HCT116 (cell line): ENCODE data around the gene SUMO1. TPM values are rescaled to one million over a fixed set of nuclear protein-coding genes. Genes with fewer than 3 reads are reported as not detected.
"Not testable (repeated sequence)": the region's sequence is repeated elsewhere in the genome, so short reads cannot be mapped to it uniquely, and the experiment has no call there.

Source experiments
- ATAC-seq: fragments of 200-7000 bp; cut with Tn5 transposase; 2 replicates; pipeline ENCODE4 v1.9.1; 2020; ENCODE audit warnings: mild to moderate bottlenecking, moderate library complexity
- BruUV-seq: library from RNA; stranded (reverse); fragments of 400-500 nt; replicated peaks from 2 replicates; lab custom pipeline; 2021; lab: Mats Ljungman, UMichigan
- CTCF ChIA-PET: fragments of 300-600 bp; sonication (Branson Sonifier 250); formaldehyde crosslinking; loops from one replicate; lab custom pipeline; 2021; ENCODE audit warnings: antibody characterized with exemption; lab: Charles Lee
- POLR2A ChIA-PET: fragments of 300-600, 350-600 bp; sonication (Branson Sonifier 250); formaldehyde crosslinking; loops from one replicate; lab custom pipeline; 2021; ENCODE audit warnings: antibody characterized with exemption; lab: Charles Lee
- RAD21 ChIA-PET, 2 experiments: fragments of 300-600 bp; sonication (Branson Sonifier 250); formaldehyde crosslinking; loops; one replicate each; lab custom pipeline; 2023; ENCODE audit warnings: low total read pairs in 2 of 2; ENCODE audit not compliant: uncharacterized antibody in 2 of 2, unreplicated experiment in 2 of 2, low non-redundant PET in 1 of 2; lab: Charles Lee
- DNase-seq: peaks from one replicate; pipeline ENCODE4 v3.0.0-alpha.2; 2010; ENCODE audit warnings: low read depth, low spot score
- H2AFZ ChIP-seq: fragments of 200-600 bp; shearing (Covaris generic), sonication (generic); 2 replicates; pipeline ENCODE4 v1.6.1; 2017; ENCODE audit warnings: low read depth, mixed run types, mixed read lengths, antibody characterized with exemption, low read length; ENCODE audit not compliant: poor library complexity, severe bottlenecking
- H3K27ac ChIP-seq: 2 replicates; pipeline ENCODE4 v1.5.1; 2012; ENCODE audit warnings: low read depth, low read length
- H3K27me3 ChIP-seq: fragments of 200-600 bp; sonication (generic); 2 replicates; pipeline ENCODE4 v1.6.1; 2016; ENCODE audit warnings: mixed run types, low read length, mixed read lengths; ENCODE audit not compliant: insufficient read depth
- H3K36me3 ChIP-seq, 2 experiments: fragments of 200-500 bp in 1 of 2; fragments of 200-600 bp in 1 of 2; sonication (Bioruptor generic) in 1 of 2; sonication (generic) in 1 of 2; 2 replicates each; pipeline versions ENCODE4 v1.5.1 to v1.6.1; 2014 to 2016; ENCODE audit warnings: low read length in 2 of 2, inconsistent platforms in 1 of 2, mixed read lengths in 1 of 2, mixed run types in 1 of 2; ENCODE audit not compliant: insufficient read depth in 2 of 2, control insufficient read depth in 1 of 2
- H3K4me1 ChIP-seq, 2 experiments: fragments of 200-600 bp in 1 of 2; sonication (generic) in 1 of 2; 2 replicates each; pipeline versions ENCODE4 v1.5.1 to v1.6.1; 2012 to 2017; ENCODE audit warnings: low read length in 2 of 2, inconsistent platforms in 1 of 2, mild to moderate bottlenecking in 1 of 2, mixed read lengths in 1 of 2, mixed run types in 1 of 2, moderate library complexity in 1 of 2; ENCODE audit not compliant: insufficient read depth in 2 of 2, control insufficient read depth in 1 of 2
- H3K4me2 ChIP-seq: fragments of 200-600 bp; sonication (generic); 2 replicates; pipeline ENCODE4 v1.6.1; 2017; ENCODE audit warnings: mixed run types, low read length, mixed read lengths
- H3K4me3 ChIP-seq, 2 experiments: fragments of 200-600 bp in 1 of 2; sonication (generic) in 1 of 2; replicated peaks in 1 of 2; 2 replicates each; pipeline ENCODE4 v1.5.1; 2011 to 2016; ENCODE audit warnings: low read length in 2 of 2, control low read depth in 1 of 2, low read depth in 1 of 2, mild to moderate bottlenecking in 1 of 2, mixed read lengths in 1 of 2, mixed run types in 1 of 2
- H3K79me2 ChIP-seq: fragments of 200-600 bp; sonication (generic); 2 replicates; pipeline ENCODE4 v1.6.1; 2017; ENCODE audit warnings: mild to moderate bottlenecking, mixed run types, low read length, moderate library complexity, mixed read lengths; ENCODE audit not compliant: insufficient read depth
- H3K9ac ChIP-seq: fragments of 200-600 bp; sonication (generic); 2 replicates; pipeline ENCODE4 v1.6.1; 2016; ENCODE audit warnings: low read length, mixed read lengths
- H3K9me2 ChIP-seq: fragments of 200-600 bp; sonication (generic), shearing (Covaris generic); 2 replicates; pipeline ENCODE4 v1.6.1; 2017; ENCODE audit warnings: mixed run types, mild to moderate bottlenecking, moderate library complexity; ENCODE audit not compliant: insufficient read depth
- H3K9me3 ChIP-seq, 2 experiments: fragments of 200-500 bp in 1 of 2; fragments of 200-600 bp in 1 of 2; sonication (Bioruptor generic) in 1 of 2; sonication (generic) in 1 of 2; 2 replicates each; pipeline ENCODE4 v1.6.1; 2014 to 2017; ENCODE audit warnings: low read length in 2 of 2, mixed read lengths in 2 of 2, inconsistent platforms in 1 of 2, low read depth in 1 of 2, mild to moderate bottlenecking in 1 of 2, mixed run types in 1 of 2, moderate library complexity in 1 of 2; ENCODE audit not compliant: control insufficient read depth in 1 of 2, insufficient read depth in 1 of 2
- H4K20me1 ChIP-seq: fragments of 200-600 bp; sonication (generic), shearing (Covaris generic); 2 replicates; pipeline ENCODE4 v1.6.1; 2017; ENCODE audit warnings: mixed run types, mild to moderate bottlenecking, moderate library complexity; ENCODE audit not compliant: insufficient read depth
- EGR1 ChIP-seq: IDR thresholded peaks from 2 replicates; pipeline ENCODE4 v1.6.1; 2012; ENCODE audit warnings: low read depth
- EZH2 ChIP-seq: fragments of 200-600 bp; sonication (generic); IDR thresholded peaks from 2 replicates; pipeline ENCODE4 v1.6.1; 2017; ENCODE audit warnings: antibody characterized with exemption, mixed run types
- FOSL1 ChIP-seq: IDR thresholded peaks from 2 replicates; pipeline ENCODE4 v1.6.1; 2012; ENCODE audit warnings: low read depth
- intact Hi-C: fragments of 100-400 bp; cut with micrococcal nuclease; formaldehyde crosslinking; loops from 2 replicates; pipeline ENCODE4 v1.10.0; 2022
- total RNA-seq: library from RNA; stranded (reverse); gene quantifications from one replicate; pipeline ENCODE4 v1.2.1, GENCODE V29; 2021; ENCODE audit not compliant: unreplicated experiment

Gene SUMO1
- total RNA-seq, 1 experiment from 2014 or later: 130 TPM

DNA sequence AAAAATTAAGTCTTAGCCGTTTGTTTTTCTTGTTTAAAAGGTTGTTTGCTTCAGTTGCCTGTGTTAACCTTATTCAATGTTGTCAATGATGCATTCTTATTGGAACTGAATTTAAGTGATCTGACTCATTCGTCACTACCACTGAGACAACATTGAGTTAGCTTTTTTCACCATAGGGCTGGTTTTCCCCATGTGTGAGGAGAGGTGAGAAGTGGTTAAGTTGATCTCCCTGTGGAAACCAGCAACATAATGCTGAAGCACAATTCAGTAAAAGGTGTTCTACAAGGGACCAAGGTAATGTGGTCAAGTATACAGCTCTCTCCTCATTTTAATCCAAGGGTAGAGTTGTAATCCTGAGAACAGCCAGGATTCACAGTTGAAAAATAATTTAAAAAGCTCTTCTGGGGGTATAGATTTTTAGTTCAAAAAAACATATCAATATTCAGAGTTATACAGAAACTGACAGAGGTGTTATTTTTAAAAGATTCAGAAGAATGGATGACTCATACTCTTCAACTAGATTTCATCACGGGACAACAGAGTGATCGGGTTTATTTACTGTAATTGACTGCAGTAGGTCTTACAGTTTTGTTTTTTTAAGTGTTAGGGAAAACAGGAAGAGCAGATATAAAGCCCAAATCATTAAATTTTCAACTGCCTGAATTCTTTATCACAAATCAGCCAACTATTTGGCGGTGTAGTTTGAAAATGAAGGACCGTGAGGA, 39.8 kb upstream of the SUMO1 start:
- peaks cover 56% of the 10 kb centered on the region; the same call in 1 of the 2 replicates for H4K20me1 ChIP-seq
- BruUV-seq: TSS peak; percentile 8
- POLR2A ChIA-PET: interaction anchor here (0.6 kb wide), 1 partner anchor 81 kb away, joined by 3 read pairs; no protein-coding TSS in a partner anchor

GRCh38 chr2:202276078-202276720, 37.8 kb upstream of the SUMO1 start:
- H3K4me2 ChIP-seq, BruUV-seq, DNase-seq, intact Hi-C loops, H3K4me1 ChIP-seq, H3K9me2 ChIP-seq, H3K9ac ChIP-seq, RAD21 ChIA-PET, H3K27ac ChIP-seq, CTCF ChIA-PET, H3K9me3 ChIP-seq, H3K27me3 ChIP-seq, H2AFZ ChIP-seq, ATAC-seq, H3K4me3 ChIP-seq: not testable (repeated sequence)
- POLR2A ChIA-PET: interaction anchor here (0.6 kb wide), 1 partner anchor 422 kb away, joined by 6 read pairs; no protein-coding TSS in a partner anchor
- Histone ChIP-seq H3K36me3 (peaks cover 38 to 58% of the 10 kb centered on the region in 2 experiments), H3K79me2 (peaks cover 99% of the 10 kb centered on the region), H4K20me1 (peaks cover 61% of the 10 kb centered on the region; the same call in 1 of the 2 replicates)

More for the DNA sequence above, 39.8 kb upstream of the SUMO1 start:
- H3K9me2 ChIP-seq: no peaks in the 10 kb centered on the region
- no peaks in the 10 kb centered on the region for H3K9me3 ChIP-seq
- no peak overlapping the region for H3K9ac ChIP-seq
- no peak overlapping the region for H3K27ac ChIP-seq
- TF ChIP-seq FOSL1 (0 out of 2 replicates have a peak, but pooled peaks have one; percentile 5), EGR1 (no peak), EZH2 (no peak)
- intact Hi-C loops: no loop called here
- H3K4me2 ChIP-seq: no peak overlapping the region
- no peaks in the 10 kb centered on the region for H3K27me3 ChIP-seq
- ATAC-seq (no peak), DNase-seq (no peak)
- peaks cover 99% of the 10 kb centered on the region for H3K79me2 ChIP-seq
- H2AFZ ChIP-seq: no peak overlapping the region
- peaks cover 58 to 76% of the 10 kb centered on the region in 2 experiments for H3K36me3 ChIP-seq
- peaks cover 0 to 3% of the 10 kb centered on the region in 2 experiments; a peak in 1 of 4 replicates for H3K4me1 ChIP-seq
- ChIA-PET CTCF (interaction anchor here (0.8 to 1.4 kb wide), 4 partner anchors 15 to 1537 kb away, joined by 3 read pairs; no protein-coding TSS in a partner anchor), RAD21 (interaction anchor here in 1 of 2 experiments (0.5 kb wide), 1 partner anchor 153 kb away, joined by 3 read pairs; no protein-coding TSS in a partner anchor)
- no peak overlapping the region for H3K4me3 ChIP-seq
